ENCODE data around the gene KIAA0232.

Gene KIAA0232

GRCh38 chr4:6767748-6768538, 14.6 kb upstream of the KIAA0232 start:
- WGBS, 2 experiments, result 80 to 82% methylated on average over 22 of the region's 22 CpGs
- no peak overlapping the region for H3K27ac ChIP-seq (ENCODE audit: insufficient read depth, low read depth, low read length, poor library complexity, severe bottlenecking)
- no peaks in the 10 kb centered on the region for H3K27me3 ChIP-seq (ENCODE audit: control insufficient read depth, insufficient read depth, low read length, poor library complexity, severe bottlenecking)
- no peaks in the 10 kb centered on the region for H3K36me3 ChIP-seq (ENCODE audit: control insufficient read depth, insufficient read depth, low read length)
- H3K4me3 ChIP-seq (ENCODE audit: insufficient read depth, low read depth, low read length), result no peak overlapping the region
- H3K9me3 ChIP-seq (ENCODE audit: control insufficient read depth, low read length), result no peaks in the 10 kb centered on the region
- H3K4me1 ChIP-seq (ENCODE audit: control insufficient read depth, insufficient read depth, low read length), result no peaks in the 10 kb centered on the region

- Histone ChIP-seq H3K4me1 (ENCODE audit: control insufficient read depth, insufficient read depth, low read length) (no peaks in the 10 kb centered on the region), H3K27ac (ENCODE audit: insufficient read depth, low read depth, low read length, poor library complexity, severe bottlenecking) (no peak overlapping the region), H3K36me3 (ENCODE audit: control insufficient read depth, insufficient read depth, low read length) (no peaks in the 10 kb centered on the region), H3K27me3 (ENCODE audit: control insufficient read depth, insufficient read depth, low read length, poor library complexity, severe bottlenecking) (no peaks in the 10 kb centered on the region), H3K9me3 (ENCODE audit: control insufficient read depth, low read length) (no peaks in the 10 kb centered on the region), H3K4me3 (ENCODE audit: insufficient read depth, low read depth, low read length) (no peak overlapping the region)
- WGBS, 2 experiments, result 70 to 73% methylated on average over 4 of the region's 4 CpGs
Observed at GRCh38 chr4:6768539-6768905, 14.0 kb upstream of the KIAA0232 start.

- H3K4me1 ChIP-seq (ENCODE audit: control insufficient read depth, insufficient read depth, low read length), result no peaks in the 10 kb centered on the region
- no peaks in the 10 kb centered on the region for H3K9me3 ChIP-seq (ENCODE audit: control insufficient read depth, low read length)
- no peaks in the 10 kb centered on the region for H3K36me3 ChIP-seq (ENCODE audit: control insufficient read depth, insufficient read depth, low read length)
- H3K4me3 ChIP-seq (ENCODE audit: insufficient read depth, low read depth, low read length), result no peak overlapping the region
- WGBS, 2 experiments, result 92 to 93% methylated on average over 11 of the region's 11 CpGs
- H3K27ac ChIP-seq (ENCODE audit: insufficient read depth, low read depth, low read length, poor library complexity, severe bottlenecking), result no peak overlapping the region
- H3K27me3 ChIP-seq (ENCODE audit: control insufficient read depth, insufficient read depth, low read length, poor library complexity, severe bottlenecking), result no peaks in the 10 kb centered on the region
Observed at GRCh38 chr4:6769233-6769988, 13.1 kb upstream of the KIAA0232 start.

- Histone ChIP-seq H3K4me1 (ENCODE audit: control insufficient read depth, insufficient read depth, low read length) (no peaks in the 10 kb centered on the region), H3K4me3 (ENCODE audit: insufficient read depth, low read depth, low read length) (no peak overlapping the region), H3K27ac (ENCODE audit: insufficient read depth, low read depth, low read length, poor library complexity, severe bottlenecking) (no peak overlapping the region), H3K9me3 (ENCODE audit: control insufficient read depth, low read length) (no peaks in the 10 kb centered on the region), H3K36me3 (ENCODE audit: control insufficient read depth, insufficient read depth, low read length) (no peaks in the 10 kb centered on the region), H3K27me3 (ENCODE audit: control insufficient read depth, insufficient read depth, low read length, poor library complexity, severe bottlenecking) (no peaks in the 10 kb centered on the region)
- 88 to 89% methylated on average over 7 of the region's 7 CpGs for WGBS, 2 experiments
Observed at GRCh38 chr4:6769989-6770420, 12.5 kb upstream of the KIAA0232 start.

- Histone ChIP-seq H3K9me3 (ENCODE audit: control insufficient read depth, low read length) (no peaks in the 10 kb centered on the region), H3K27ac (ENCODE audit: insufficient read depth, low read depth, low read length, poor library complexity, severe bottlenecking) (no peak overlapping the region), H3K27me3 (ENCODE audit: control insufficient read depth, insufficient read depth, low read length, poor library complexity, severe bottlenecking) (no peaks in the 10 kb centered on the region), H3K4me1 (ENCODE audit: control insufficient read depth, insufficient read depth, low read length) (no peaks in the 10 kb centered on the region), H3K36me3 (ENCODE audit: control insufficient read depth, insufficient read depth, low read length) (no peaks in the 10 kb centered on the region), H3K4me3 (ENCODE audit: insufficient read depth, low read depth, low read length) (no peak overlapping the region)
- WGBS, 2 experiments, result 93 to 95% methylated on average over 7 of the region's 7 CpGs
Observed at GRCh38 chr4:6770581-6771228, 11.8 kb upstream of the KIAA0232 start.

- no peaks in the 10 kb centered on the region for H3K27me3 ChIP-seq (ENCODE audit: control insufficient read depth, insufficient read depth, low read length, poor library complexity, severe bottlenecking)
- no peaks in the 10 kb centered on the region for H3K4me1 ChIP-seq (ENCODE audit: control insufficient read depth, insufficient read depth, low read length)
- no peak overlapping the region for H3K4me3 ChIP-seq (ENCODE audit: insufficient read depth, low read depth, low read length)
- H3K27ac ChIP-seq (ENCODE audit: insufficient read depth, low read depth, low read length, poor library complexity, severe bottlenecking), result no peak overlapping the region
- no peaks in the 10 kb centered on the region for H3K36me3 ChIP-seq (ENCODE audit: control insufficient read depth, insufficient read depth, low read length)
- 94 to 95% methylated on average over 8 of the region's 8 CpGs for WGBS, 2 experiments
- no peaks in the 10 kb centered on the region for H3K9me3 ChIP-seq (ENCODE audit: control insufficient read depth, low read length)
Observed at GRCh38 chr4:6771229-6771671, 11.3 kb upstream of the KIAA0232 start.

- H3K9me3 ChIP-seq (ENCODE audit: control insufficient read depth, low read length), result no peaks in the 10 kb centered on the region
- no peaks in the 10 kb centered on the region for H3K36me3 ChIP-seq (ENCODE audit: control insufficient read depth, insufficient read depth, low read length)
- H3K4me3 ChIP-seq (ENCODE audit: insufficient read depth, low read depth, low read length), result no peak overlapping the region
- no peaks in the 10 kb centered on the region for H3K27me3 ChIP-seq (ENCODE audit: control insufficient read depth, insufficient read depth, low read length, poor library complexity, severe bottlenecking)
- H3K4me1 ChIP-seq (ENCODE audit: control insufficient read depth, insufficient read depth, low read length), result no peaks in the 10 kb centered on the region
- no peak overlapping the region for H3K27ac ChIP-seq (ENCODE audit: insufficient read depth, low read depth, low read length, poor library complexity, severe bottlenecking)
- 91 to 94% methylated on average over 10 of the region's 10 CpGs for WGBS, 2 experiments
Observed at GRCh38 chr4:6772223-6772928, 10.2 kb upstream of the KIAA0232 start.

- no peaks in the 10 kb centered on the region for H3K4me1 ChIP-seq (ENCODE audit: control insufficient read depth, insufficient read depth, low read length)
- H3K36me3 ChIP-seq (ENCODE audit: control insufficient read depth, insufficient read depth, low read length), result no peaks in the 10 kb centered on the region
- H3K4me3 ChIP-seq (ENCODE audit: insufficient read depth, low read depth, low read length), result no peak overlapping the region
- H3K27ac ChIP-seq (ENCODE audit: insufficient read depth, low read depth, low read length, poor library complexity, severe bottlenecking), result no peak overlapping the region
- H3K27me3 ChIP-seq (ENCODE audit: control insufficient read depth, insufficient read depth, low read length, poor library complexity, severe bottlenecking), result no peaks in the 10 kb centered on the region
- WGBS, 2 experiments, result 82 to 93% methylated on average over 6 of the region's 6 CpGs
- H3K9me3 ChIP-seq (ENCODE audit: control insufficient read depth, low read length), result no peaks in the 10 kb centered on the region
Observed at GRCh38 chr4:6773106-6773505, 9.4 kb upstream of the KIAA0232 start.

GRCh38 chr4:6773616-6774540, 8.6 kb upstream of the KIAA0232 start:
- H3K27me3 ChIP-seq (ENCODE audit: control insufficient read depth, insufficient read depth, low read length, poor library complexity, severe bottlenecking), result no peaks in the 10 kb centered on the region
- no peaks in the 10 kb centered on the region for H3K36me3 ChIP-seq (ENCODE audit: control insufficient read depth, insufficient read depth, low read length)
- H3K9me3 ChIP-seq (ENCODE audit: control insufficient read depth, low read length), result no peaks in the 10 kb centered on the region
- H3K4me1 ChIP-seq (ENCODE audit: control insufficient read depth, insufficient read depth, low read length), result no peaks in the 10 kb centered on the region
- H3K4me3 ChIP-seq (ENCODE audit: insufficient read depth, low read depth, low read length), result no peak overlapping the region
- H3K27ac ChIP-seq (ENCODE audit: insufficient read depth, low read depth, low read length, poor library complexity, severe bottlenecking), result no peak overlapping the region
- 92 to 93% methylated on average over 16 of the region's 16 CpGs for WGBS, 2 experiments

All from ectodermal cell (in vitro differentiated cells).